Measurements from ENCODE around the gene PRUNE2.

PRUNE2 gene

DNA sequence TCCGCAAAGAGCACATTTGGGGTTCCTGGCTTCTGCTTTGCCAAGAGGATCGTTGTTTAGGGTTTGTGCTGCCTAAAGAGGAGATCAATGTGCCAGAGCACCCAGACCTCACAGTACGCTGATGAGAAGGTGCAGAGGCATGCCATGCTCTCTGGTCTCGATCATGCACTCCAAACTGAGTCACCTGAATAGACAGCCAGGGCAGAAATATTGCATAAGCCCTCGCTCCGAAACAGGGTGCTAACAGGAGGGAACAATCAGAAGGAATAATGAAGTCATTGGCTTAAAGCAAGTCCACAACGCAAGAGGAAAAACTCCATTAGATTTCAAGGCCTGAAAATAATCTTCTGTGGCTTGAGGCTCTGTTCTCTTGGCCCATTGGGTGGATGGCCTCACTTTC is 322.7 kb downstream of the PRUNE2 start:
- Histone ChIP-seq H3K36me3 (replicated peaks) (no peaks in the 10 kb centered on the region), H3K4me3 (ENCODE audit: low read depth, low read length) (no peak overlapping the region), H3K27ac (no peak overlapping the region), H3K27me3 (replicated peaks) (no peaks in the 10 kb centered on the region)
- in situ Hi-C loops (cut with HindIII; ENCODE audit: low pct_ligation_motif_present, low sequenced_read_pairs) = no loop called here
- TF ChIP-seq, protein P1, sequence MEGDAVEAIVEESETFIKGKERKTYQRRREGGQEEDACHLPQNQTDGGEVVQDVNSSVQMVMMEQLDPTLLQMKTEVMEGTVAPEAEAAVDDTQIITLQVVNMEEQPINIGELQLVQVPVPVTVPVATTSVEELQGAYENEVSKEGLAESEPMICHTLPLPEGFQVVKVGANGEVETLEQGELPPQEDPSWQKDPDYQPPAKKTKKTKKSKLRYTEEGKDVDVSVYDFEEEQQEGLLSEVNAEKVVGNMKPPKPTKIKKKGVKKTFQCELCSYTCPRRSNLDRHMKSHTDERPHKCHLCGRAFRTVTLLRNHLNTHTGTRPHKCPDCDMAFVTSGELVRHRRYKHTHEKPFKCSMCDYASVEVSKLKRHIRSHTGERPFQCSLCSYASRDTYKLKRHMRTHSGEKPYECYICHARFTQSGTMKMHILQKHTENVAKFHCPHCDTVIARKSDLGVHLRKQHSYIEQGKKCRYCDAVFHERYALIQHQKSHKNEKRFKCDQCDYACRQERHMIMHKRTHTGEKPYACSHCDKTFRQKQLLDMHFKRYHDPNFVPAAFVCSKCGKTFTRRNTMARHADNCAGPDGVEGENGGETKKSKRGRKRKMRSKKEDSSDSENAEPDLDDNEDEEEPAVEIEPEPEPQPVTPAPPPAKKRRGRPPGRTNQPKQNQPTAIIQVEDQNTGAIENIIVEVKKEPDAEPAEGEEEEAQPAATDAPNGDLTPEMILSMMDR (IDR thresholded peaks at IDR 0.05; ENCODE audit: low read depth, low read length, missing control alignments) = no peak
- DNase-seq = no peak

DNA sequence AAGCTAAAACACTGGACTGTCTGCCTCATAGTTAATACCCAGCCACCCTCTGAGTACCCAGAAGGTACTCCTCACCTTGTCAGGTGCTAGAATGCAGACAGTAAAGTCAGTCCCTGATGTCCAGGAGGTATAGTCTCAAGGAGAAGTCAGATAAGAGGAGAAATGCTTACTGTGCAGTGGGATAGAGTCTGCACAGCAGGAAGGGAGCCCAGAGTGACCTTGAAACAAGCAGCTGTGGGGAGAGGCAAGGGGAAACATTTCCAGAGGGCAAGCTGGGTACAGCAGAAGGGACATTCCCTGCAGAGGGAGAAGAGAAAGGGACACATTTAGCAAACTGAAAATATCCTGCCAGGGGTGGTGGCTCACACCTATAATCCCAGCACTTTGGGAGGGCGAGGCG is 324.2 kb downstream of the PRUNE2 start:
- Histone ChIP-seq H3K4me3 (ENCODE audit: low read depth, low read length) (no peak overlapping the region), H3K36me3 (replicated peaks) (no peaks in the 10 kb centered on the region), H3K27me3 (replicated peaks) (no peaks in the 10 kb centered on the region), H3K27ac (no peak overlapping the region)
- TF ChIP-seq, protein P1 (IDR thresholded peaks at IDR 0.05; ENCODE audit: low read depth, low read length, missing control alignments) = no peak
- in situ Hi-C loops (cut with HindIII; ENCODE audit: low pct_ligation_motif_present, low sequenced_read_pairs) = no loop called here
- no peak for DNase-seq

DNA sequence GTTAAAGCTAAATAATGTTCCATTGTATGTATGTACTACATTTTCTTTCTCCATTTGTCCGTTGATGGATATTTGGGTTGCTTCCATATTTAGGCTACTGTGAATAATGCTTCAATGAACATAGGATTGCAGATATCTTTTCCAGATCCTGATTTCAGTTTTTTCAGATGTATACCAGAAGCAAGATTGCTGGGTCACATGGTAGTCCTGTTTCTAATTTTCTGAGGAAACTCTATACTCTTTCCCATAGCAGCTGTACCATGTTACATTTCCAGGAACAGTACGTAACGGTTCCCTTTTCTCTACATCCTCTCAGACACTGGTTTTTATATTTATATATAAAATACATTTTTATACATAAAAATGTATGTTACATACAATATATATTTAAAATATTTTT is 325.1 kb downstream of the PRUNE2 start:
- H3K27me3 ChIP-seq (replicated peaks) = no peaks in the 10 kb centered on the region
- H3K27ac ChIP-seq = no peak overlapping the region
- no peaks in the 10 kb centered on the region for H3K36me3 ChIP-seq (replicated peaks)
- no peak for DNase-seq
- TF ChIP-seq, protein P1 (IDR thresholded peaks at IDR 0.05; ENCODE audit: low read depth, low read length, missing control alignments) = no peak
- H3K4me3 ChIP-seq (ENCODE audit: low read depth, low read length) = no peak overlapping the region
- in situ Hi-C loops (cut with HindIII; ENCODE audit: low pct_ligation_motif_present, low sequenced_read_pairs) = no loop called here

DNA sequence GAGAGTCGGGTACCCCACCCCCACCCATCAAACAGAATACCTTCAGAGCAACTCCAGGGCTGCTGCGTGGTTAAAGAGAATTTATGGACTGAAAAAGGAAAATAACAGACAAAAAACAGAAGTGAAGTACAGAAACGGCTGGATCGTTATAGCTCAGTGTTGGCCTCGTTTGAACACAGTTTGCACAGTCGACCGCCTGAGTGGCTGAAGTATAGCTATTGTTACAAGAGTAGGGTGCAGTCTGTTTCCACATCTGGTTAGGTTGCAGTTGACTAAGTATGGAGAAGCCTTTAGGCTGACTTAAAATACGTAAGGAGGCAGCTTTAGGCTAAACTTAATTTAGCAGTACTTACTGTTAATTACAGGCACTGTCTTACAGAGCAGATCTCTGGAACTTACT is 325.7 kb downstream of the PRUNE2 start:
- TF ChIP-seq, protein P1 (IDR thresholded peaks at IDR 0.05; ENCODE audit: low read depth, low read length, missing control alignments) = no peak
- no peaks in the 10 kb centered on the region for H3K36me3 ChIP-seq (replicated peaks)
- no peak for DNase-seq
- H3K4me3 ChIP-seq (ENCODE audit: low read depth, low read length) = no peak overlapping the region
- no peak overlapping the region for H3K27ac ChIP-seq
- in situ Hi-C loops (cut with HindIII; ENCODE audit: low pct_ligation_motif_present, low sequenced_read_pairs) = no loop called here
- H3K27me3 ChIP-seq (replicated peaks) = no peaks in the 10 kb centered on the region

DNA sequence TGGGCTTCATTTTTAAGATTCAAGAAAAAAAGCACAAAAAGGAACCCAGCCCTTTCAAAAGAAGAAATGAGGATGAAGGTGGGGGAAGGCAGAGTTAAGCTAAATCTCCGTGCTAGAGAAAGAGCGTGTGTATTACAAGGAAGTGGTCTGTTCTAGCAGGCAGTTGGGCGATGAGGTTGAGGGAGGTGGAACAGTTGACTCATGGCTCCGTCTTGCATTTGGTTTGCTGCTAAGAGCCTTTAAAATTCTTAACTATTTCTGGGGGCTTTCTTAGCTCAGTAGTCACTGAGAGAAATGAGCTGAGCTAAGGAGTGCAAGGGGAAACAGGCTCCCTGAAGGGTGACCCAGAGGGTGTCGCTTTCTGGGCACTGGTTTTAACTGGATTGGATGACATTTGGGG is 329.6 kb downstream of the PRUNE2 start:
- DNase-seq = peak; percentile 86
- Histone ChIP-seq H3K4me3 (ENCODE audit: low read depth, low read length) (no peak overlapping the region), H3K27ac (no peak overlapping the region), H3K27me3 (replicated peaks) (no peaks in the 10 kb centered on the region), H3K36me3 (replicated peaks) (no peaks in the 10 kb centered on the region)
- TF ChIP-seq, protein P1 (IDR thresholded peaks at IDR 0.05; ENCODE audit: low read depth, low read length, missing control alignments) = no peak
- in situ Hi-C loops (cut with HindIII; ENCODE audit: low pct_ligation_motif_present, low sequenced_read_pairs) = no loop called here

DNA sequence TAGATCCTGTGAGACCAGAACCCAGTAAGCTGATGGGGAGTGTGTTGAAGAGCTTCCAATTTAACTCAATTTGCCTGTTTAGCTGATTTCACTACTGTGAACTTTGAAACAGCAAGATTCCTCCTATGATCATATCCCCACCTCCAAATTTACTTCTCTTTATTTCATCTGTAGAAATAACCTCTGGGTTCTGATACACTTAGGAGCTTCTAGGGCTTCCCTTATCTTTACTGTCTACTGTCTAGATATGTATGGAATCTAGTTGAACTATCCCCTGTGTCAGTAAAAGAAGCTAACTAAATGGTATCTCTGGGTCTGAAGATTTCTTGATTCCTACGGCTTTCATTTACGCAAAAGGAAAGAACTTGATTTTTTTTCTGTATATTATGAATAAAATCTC is 330.2 kb downstream of the PRUNE2 start:
- H3K27me3 ChIP-seq (replicated peaks) = no peaks in the 10 kb centered on the region
- DNase-seq = no peak
- H3K4me3 ChIP-seq (ENCODE audit: low read depth, low read length) = no peak overlapping the region
- H3K27ac ChIP-seq = no peak overlapping the region
- TF ChIP-seq, protein P1 (IDR thresholded peaks at IDR 0.05; ENCODE audit: low read depth, low read length, missing control alignments) = no peak
- in situ Hi-C loops (cut with HindIII; ENCODE audit: low pct_ligation_motif_present, low sequenced_read_pairs) = no loop called here
- no peaks in the 10 kb centered on the region for H3K36me3 ChIP-seq (replicated peaks)
